Heart right ventricle (tissue), 16 donors: ENCODE data around the gene ADTRP. TPM values are rescaled to one million over a fixed set of nuclear protein-coding genes. Genes with fewer than 3 reads are reported as not detected.

Source experiments
- ATAC-seq, 8 donors: fragments of 200-7000 bp; cut with Tn5 transposase; one replicate each; pipeline ENCODE4 v1.9.1; 2020; ENCODE audit warnings: mild to moderate bottlenecking in 8 of 8, moderate library complexity in 8 of 8, moderate number of reproducible peaks in 1 of 8
- DNase-seq, 2 donors: peaks; one replicate each; pipeline ENCODE4 v3.0.0-alpha.2; 2020
- H3K27ac ChIP-seq, 10 donors: fragments of 200-600 bp; sonication (generic) in 2 of 10; one replicate each; pipeline versions ENCODE4 v1.5.0 to v1.8.0; 2020 to 2022; ENCODE audit warnings: mild to moderate bottlenecking in 3 of 10
- H3K27me3 ChIP-seq, 7 donors: fragments of 200-600 bp; one replicate each; pipeline ENCODE4 v1.8.0; 2021 to 2022; ENCODE audit warnings: mild to moderate bottlenecking in 2 of 7
- H3K36me3 ChIP-seq, 9 donors: fragments of 200-600 bp; sonication (generic) in 1 of 9; one replicate each; pipeline versions ENCODE4 v1.5.0 to v1.8.0; 2020 to 2022; ENCODE audit warnings: mild to moderate bottlenecking in 2 of 9
- H3K4me1 ChIP-seq, 9 donors: fragments of 200-600 bp; sonication (generic) in 1 of 9; one replicate each; pipeline versions ENCODE4 v1.5.0 to v1.8.0; 2020 to 2022; ENCODE audit warnings: mild to moderate bottlenecking in 4 of 9
- H3K4me3 ChIP-seq, 10 donors: fragments of 200-600 bp; sonication (generic) in 2 of 10; one replicate each; pipeline versions ENCODE4 v1.5.0 to v1.8.0; 2020 to 2022; ENCODE audit warnings: mild to moderate bottlenecking in 7 of 10, moderate library complexity in 2 of 10
- H3K9me3 ChIP-seq, 11 donors: fragments of 200-600 bp in 10 of 11; sonication (generic) in 2 of 11; one replicate each; pipeline versions ENCODE4 v1.5.0 to v1.8.0; 2013 to 2022; ENCODE audit warnings: mild to moderate bottlenecking in 2 of 11, control low read depth in 1 of 11, moderate library complexity in 1 of 11
- WGBS, 2 donors: extraction: QIAGEN DNeasy Blood & Tissue Kit; methylation state at CpG; one replicate each; pipeline ENCODE4 v1.1.7; 2013; ENCODE audit warnings: inconsistent platforms in 1 of 2; 5-methylcytosine and 5-hydroxymethylcytosine counted together
- intact Hi-C, 10 donors: fragments of 100-400 bp; cut with DNase I; formaldehyde crosslinking; loops; one replicate each; pipeline versions ENCODE4 v1.11.1 to v1.14.2; 2022
- polyA plus RNA-seq, 2 donors: library from polyadenylated mRNA; stranded (reverse); fragments of 200-250 nt; gene quantifications; one replicate each; pipeline ENCODE4 v1.2.3, GENCODE V29; 2013
- total RNA-seq, 10 donors: library from RNA; stranded (reverse); fragmentation: NEBNext Ultra II Directional in 3 of 10; extraction: Animal tissue kit (Norgen Biotek cat#: 25700) in 3 of 10; gene quantifications; one replicate each; pipeline versions ENCODE4 v1.2.1 to v1.2.4, GENCODE V29; 2021 to 2023
- TF ChIP-seq, protein P1 (sequence below), 9 donors: fragments of 200-600 bp; sonication (generic) in 2 of 9; IDR thresholded peaks; one replicate each; pipeline versions ENCODE4 v1.5.0 to v1.8.0; 2021 to 2022; ENCODE audit warnings: antibody characterized with exemption in 9 of 9, mild to moderate bottlenecking in 5 of 9, moderate library complexity in 1 of 9
- donor health status: Arrhythmogenic right ventricular cardiomyopathy.
- donor health status: ischemic (EF 13 %, LVEDD 7.1; RV severe dilation, severe dysfunction).
- donor health status: healthy with polysubstance abuse.
- donor health status: DM: no; HTN: yes; CAD: no.
- donor health status: DM: no; HTN: no; CAD: no.
- donor health status: ischemic (EF 25% LVEDD 6.9; RV normal size, moderate dysfunction).
- donor health status: ischemic (EF 25% LVEDD 5.7; RV mildly dilated, moderate dysfunction).
- donor health status: healthy.
- donor health status: DM: yes; HTN: yes; CAD: no.
- donor health status: Ischemic cardiomyopathy.
- donor health status: ischemic (EF 35%, LVEDD 5.7; RV mildly dilated, moderate dysfunction).
- donor health status: nonischemic (EF 11% LVEDD 7.7; RV severe dilation, severe dysfunction).
- donor health status: DM: yes; HTN: yes; CAD: no.
- donor health status: PGD.
- donor health status: ischemic (EF 29% LVEDD 5.4; RV normal size, mild dysfunction).
- donor health status: nonischemic (EF 23%, LVEDD 6.1; RV moderate dilation, normal function).

The ADTRP gene
- total and polyA plus RNA-seq, 12 donors, result 0.14 to 0.37 (median 0.24) TPM; not detected in 9

DNA sequence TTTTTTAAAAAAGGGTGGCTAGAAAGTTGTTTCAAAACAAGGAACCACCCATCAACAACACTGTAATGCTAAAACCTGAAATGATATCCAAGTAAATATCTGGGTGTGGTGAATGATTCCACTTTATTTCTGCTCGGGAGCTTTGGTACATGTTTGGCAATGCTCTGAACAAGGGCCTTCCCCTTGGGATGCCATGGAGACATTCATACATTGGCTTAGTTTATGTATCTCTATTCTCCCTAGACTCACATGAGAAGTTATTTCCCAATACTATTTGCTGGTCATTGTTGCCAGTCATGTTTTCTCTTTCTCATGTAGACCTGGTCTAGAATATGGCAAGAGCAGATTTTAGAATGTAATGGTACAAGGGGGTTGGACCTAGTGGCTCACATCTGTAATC lies 22.9 kb downstream of the ADTRP start:
- WGBS, 2 donors, result 82 to 96% methylated on average over 1 of the region's 1 CpG
- H3K4me3 ChIP-seq, result no peak overlapping the region
- H3K36me3 ChIP-seq, result no peaks in the 10 kb centered on the region
- ATAC-seq, result no peak
- no peaks in the 10 kb centered on the region for H3K27me3 ChIP-seq
- intact Hi-C loops, result no loop called here
- no peak overlapping the region for H3K27ac ChIP-seq
- TF ChIP-seq, protein P1, sequence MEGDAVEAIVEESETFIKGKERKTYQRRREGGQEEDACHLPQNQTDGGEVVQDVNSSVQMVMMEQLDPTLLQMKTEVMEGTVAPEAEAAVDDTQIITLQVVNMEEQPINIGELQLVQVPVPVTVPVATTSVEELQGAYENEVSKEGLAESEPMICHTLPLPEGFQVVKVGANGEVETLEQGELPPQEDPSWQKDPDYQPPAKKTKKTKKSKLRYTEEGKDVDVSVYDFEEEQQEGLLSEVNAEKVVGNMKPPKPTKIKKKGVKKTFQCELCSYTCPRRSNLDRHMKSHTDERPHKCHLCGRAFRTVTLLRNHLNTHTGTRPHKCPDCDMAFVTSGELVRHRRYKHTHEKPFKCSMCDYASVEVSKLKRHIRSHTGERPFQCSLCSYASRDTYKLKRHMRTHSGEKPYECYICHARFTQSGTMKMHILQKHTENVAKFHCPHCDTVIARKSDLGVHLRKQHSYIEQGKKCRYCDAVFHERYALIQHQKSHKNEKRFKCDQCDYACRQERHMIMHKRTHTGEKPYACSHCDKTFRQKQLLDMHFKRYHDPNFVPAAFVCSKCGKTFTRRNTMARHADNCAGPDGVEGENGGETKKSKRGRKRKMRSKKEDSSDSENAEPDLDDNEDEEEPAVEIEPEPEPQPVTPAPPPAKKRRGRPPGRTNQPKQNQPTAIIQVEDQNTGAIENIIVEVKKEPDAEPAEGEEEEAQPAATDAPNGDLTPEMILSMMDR (IDR thresholded peaks at IDR 0.05), result no peak
- no peaks in the 10 kb centered on the region for H3K4me1 ChIP-seq
- H3K9me3 ChIP-seq, result peaks cover 0 to 9% (median 0%) of the 10 kb centered on the region in 11 donors
- DNase-seq, result no peak

DNA sequence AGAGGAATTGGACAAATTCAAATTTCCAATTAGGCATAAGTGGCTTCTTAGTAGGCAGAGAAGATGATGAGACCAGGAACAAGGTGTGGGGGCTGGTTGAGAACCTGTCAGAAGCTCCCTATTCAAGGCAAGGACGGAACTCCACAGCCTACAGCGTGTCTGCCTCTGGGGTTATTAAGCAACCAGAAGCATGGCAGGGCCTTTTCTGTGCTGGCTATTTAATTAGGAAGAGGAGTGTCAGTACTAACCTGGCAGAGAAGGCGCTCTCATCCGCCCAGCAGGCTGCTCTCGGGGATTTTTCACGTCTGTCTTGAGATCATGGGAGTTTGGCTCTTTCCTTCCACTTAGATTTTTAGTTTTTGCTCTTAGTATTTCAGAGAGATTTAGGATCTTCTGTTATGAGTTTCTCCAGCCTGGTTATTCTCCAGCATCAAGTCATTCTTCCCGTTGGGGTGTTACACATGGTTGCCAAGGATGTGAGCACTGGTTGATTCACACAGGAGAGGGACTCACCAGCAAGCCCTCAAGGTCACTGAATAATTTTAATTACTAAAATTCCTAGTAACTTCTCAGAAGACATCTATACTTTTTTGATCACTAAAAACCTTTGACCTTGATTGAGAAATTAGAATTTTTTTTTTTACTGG lies 23.9 kb downstream of the ADTRP start:
- no peaks in the 10 kb centered on the region for H3K27me3 ChIP-seq
- no peaks in the 10 kb centered on the region for H3K4me1 ChIP-seq
- WGBS, 2 donors, result 75 to 82% methylated on average over 7 of the region's 7 CpGs
- TF ChIP-seq, protein P1 (IDR thresholded peaks at IDR 0.05), result no peak
- intact Hi-C loops, result no loop called here
- peaks cover 0 to 9% (median 0%) of the 10 kb centered on the region in 11 donors for H3K9me3 ChIP-seq
- H3K27ac ChIP-seq, result peak overlapping the region in 2 of 10 donors; percentile 44 to 51
- no peaks in the 10 kb centered on the region for H3K36me3 ChIP-seq
- ATAC-seq (peak in 6 of 8 donors; percentile 16 to 64 (median 34)), DNase-seq (no peak)
- no peak overlapping the region for H3K4me3 ChIP-seq

DNA sequence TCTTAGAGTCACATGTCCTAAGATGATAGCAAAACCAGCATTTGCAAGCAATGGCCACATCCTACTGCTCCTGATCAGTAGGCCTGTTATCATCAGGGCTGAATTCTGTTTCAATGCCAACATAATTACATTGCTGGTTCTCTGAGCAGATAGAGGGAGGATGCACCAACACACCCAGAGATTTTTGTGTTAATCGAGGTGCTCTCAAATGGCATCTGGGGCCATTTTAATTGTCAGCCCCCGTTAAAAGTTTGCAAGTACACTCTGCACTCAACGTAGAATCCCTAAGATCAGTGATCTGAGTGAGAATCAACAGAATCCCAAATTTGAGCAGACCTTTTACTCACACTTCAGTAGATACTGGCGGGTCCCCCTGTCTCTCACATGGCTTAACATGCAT lies 24.8 kb downstream of the ADTRP start:
- no peak overlapping the region for H3K4me3 ChIP-seq
- H3K9me3 ChIP-seq, result peaks cover 0 to 9% (median 0%) of the 10 kb centered on the region in 11 donors
- no peak overlapping the region for H3K27ac ChIP-seq
- TF ChIP-seq, protein P1 (IDR thresholded peaks at IDR 0.05), result no peak
- H3K4me1 ChIP-seq, result peaks cover 0 to 2% (median 0%) of the 10 kb centered on the region in 9 donors
- H3K27me3 ChIP-seq, result no peaks in the 10 kb centered on the region
- ATAC-seq (no peak), DNase-seq (no peak)
- WGBS, 2 donors, result 91 to 93% methylated on average over 4 of the region's 4 CpGs
- no peaks in the 10 kb centered on the region for H3K36me3 ChIP-seq
- intact Hi-C loops, result no loop called here

DNA sequence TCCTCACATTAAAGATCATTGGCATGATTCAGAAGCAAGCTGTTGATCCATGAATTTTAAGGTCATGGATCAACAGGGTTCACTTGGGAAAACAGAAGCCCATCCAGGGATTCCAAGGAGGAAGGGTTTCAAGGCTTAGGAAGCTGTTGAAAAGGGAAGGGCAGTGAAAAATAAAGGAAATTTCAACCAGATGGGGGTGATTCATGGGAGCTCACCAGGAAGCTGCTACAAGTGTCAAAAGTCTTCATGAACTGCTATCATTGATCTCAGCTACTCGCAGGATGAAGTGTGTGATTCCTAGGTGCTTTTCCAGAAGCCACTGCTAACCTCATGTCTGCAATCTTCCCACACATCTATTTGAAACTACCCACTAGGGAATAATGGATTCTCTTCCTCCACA lies 26.2 kb downstream of the ADTRP start:
- intact Hi-C loops, result no loop called here
- peaks cover 0 to 2% (median 0%) of the 10 kb centered on the region in 11 donors for H3K9me3 ChIP-seq
- no peaks in the 10 kb centered on the region for H3K27me3 ChIP-seq
- H3K4me1 ChIP-seq, result peaks cover 0 to 6% (median 0%) of the 10 kb centered on the region in 9 donors
- TF ChIP-seq, protein P1 (IDR thresholded peaks at IDR 0.05), result no peak
- no peaks in the 10 kb centered on the region for H3K36me3 ChIP-seq
- WGBS, 2 donors, result 61 to 77% methylated on average over 1 of the region's 1 CpG
- H3K27ac ChIP-seq, result no peak overlapping the region
- ATAC-seq (no peak), DNase-seq (no peak)
- no peak overlapping the region for H3K4me3 ChIP-seq
